SKM-1 (cell line): ENCODE measurements around the gene NOS3.

Source experiments
- DNase-seq: peaks from one replicate; lab custom pipeline; 2025; ENCODE audit not compliant: unreplicated experiment; lab: John Stamatoyannopoulos, UW

NOS3 gene

GRCh38 chr7:150990416-150991186 is at the start of gene NOS3:
Gene NOS3 (plus strand): TSS chr7:150991017. CDS start chr7:150993804, 2,787 bp downstream.
- DNase-seq: no peak

GRCh38 chr7:150941351-150942000 is 49.3 kb upstream of the NOS3 start:
- DNase-seq: no peak

GRCh38 chr7:150942001-150942590 is 48.7 kb upstream of the NOS3 start:
- DNase-seq: no peak

GRCh38 chr7:150942591-150943452 is 48.0 kb upstream of the NOS3 start:
- no peak for DNase-seq

- no peak for DNase-seq
Measured at GRCh38 chr7:150943453-150943814, 47.4 kb upstream of the NOS3 start.

- no peak for DNase-seq
Measured at GRCh38 chr7:150944066-150945042, 46.5 kb upstream of the NOS3 start.

- no peak for DNase-seq
Measured at GRCh38 chr7:150945171-150945852, 45.5 kb upstream of the NOS3 start.

- DNase-seq: no peak
Measured at GRCh38 chr7:150945853-150946420, 44.9 kb upstream of the NOS3 start.

- DNase-seq: no peak
Measured at GRCh38 chr7:150946421-150947240, 44.2 kb upstream of the NOS3 start.

- DNase-seq: no peak
Measured at GRCh38 chr7:150947241-150947745, 43.5 kb upstream of the NOS3 start.

- no peak for DNase-seq
Measured at GRCh38 chr7:150947761-150948651, 42.8 kb upstream of the NOS3 start.

GRCh38 chr7:150948791-150949251 is 42.0 kb upstream of the NOS3 start:
- DNase-seq: no peak

GRCh38 chr7:150949564-150949963 is 41.3 kb upstream of the NOS3 start:
- DNase-seq: no peak

GRCh38 chr7:150949971-150950491 is 40.8 kb upstream of the NOS3 start:
- DNase-seq: no peak

- DNase-seq: no peak
Measured at GRCh38 chr7:150950496-150951180, 40.2 kb upstream of the NOS3 start.

- DNase-seq: no peak
Measured at GRCh38 chr7:150951181-150951520, 39.7 kb upstream of the NOS3 start.
